GM23248 (cell line): Measurements from ENCODE around the gene HK1. TPM values are rescaled to one million over a fixed set of nuclear protein-coding genes. Genes with fewer than 3 reads are reported as not detected.
"Not testable (repeated sequence)": the region's sequence is repeated elsewhere in the genome, so short reads cannot be mapped to it uniquely, and the experiment has no call there.

Source experiments
- DNase-seq: peaks from one replicate; pipeline ENCODE4 v3.0.0-alpha.2; 2015
- H2AFZ ChIP-seq: fragments of 200-600 bp; sonication (generic); 2 replicates; pipeline ENCODE4 v1.6.1; 2016; ENCODE audit warnings: antibody characterized with exemption
- H3F3A ChIP-seq: fragments of 200-600 bp; sonication (generic); 2 replicates; pipeline ENCODE4 v1.6.1; 2016; ENCODE audit warnings: mild to moderate bottlenecking, antibody characterized with exemption, mixed run types; ENCODE audit not compliant: insufficient read depth
- H3K27ac ChIP-seq: fragments of 200-600 bp; sonication (generic); 2 replicates; pipeline ENCODE4 v1.5.1; 2016; ENCODE audit warnings: mild to moderate bottlenecking
- H3K27me3 ChIP-seq: fragments of 200-600 bp; sonication (generic); replicated peaks from 2 replicates; pipeline ENCODE4 v1.6.1; 2016; ENCODE audit warnings: mild to moderate bottlenecking; ENCODE audit not compliant: insufficient read depth
- H3K36me3 ChIP-seq: fragments of 200-600 bp; sonication (generic); 2 replicates; pipeline ENCODE4 v1.6.1; 2016; ENCODE audit warnings: low read depth, mild to moderate bottlenecking
- H3K4me1 ChIP-seq: fragments of 200-600 bp; sonication (generic); 2 replicates; pipeline ENCODE4 v1.6.1; 2016; ENCODE audit warnings: mild to moderate bottlenecking; ENCODE audit not compliant: insufficient read depth
- H3K4me2 ChIP-seq: fragments of 200-600 bp; sonication (generic); one replicate; pipeline ENCODE4 v1.6.1; 2016; ENCODE audit warnings: mild to moderate bottlenecking; ENCODE audit not compliant: unreplicated experiment
- H3K4me3 ChIP-seq: fragments of 200-600 bp; sonication (generic); 2 replicates; pipeline ENCODE4 v1.5.1; 2016; ENCODE audit warnings: mild to moderate bottlenecking
- H3K79me2 ChIP-seq: fragments of 200-600 bp; sonication (generic); 2 replicates; pipeline ENCODE4 v1.6.1; 2016; ENCODE audit warnings: mild to moderate bottlenecking; ENCODE audit not compliant: insufficient read depth
- H3K9ac ChIP-seq: fragments of 200-600 bp; sonication (generic); 2 replicates; pipeline ENCODE4 v1.6.1; 2016; ENCODE audit warnings: mild to moderate bottlenecking
- H3K9me2 ChIP-seq: fragments of 200-600 bp; sonication (generic); 2 replicates; pipeline ENCODE4 v1.6.1; 2016; ENCODE audit warnings: mixed run types, mild to moderate bottlenecking, moderate library complexity; ENCODE audit not compliant: insufficient read depth
- H3K9me3 ChIP-seq: fragments of 200-600 bp; sonication (generic); one replicate; pipeline ENCODE4 v1.6.1; 2017; ENCODE audit warnings: low read depth
- H4K20me1 ChIP-seq: fragments of 200-600 bp; sonication (generic); 2 replicates; pipeline ENCODE4 v1.6.0; 2016; ENCODE audit not compliant: insufficient read depth
- EZH2 ChIP-seq: fragments of 200-600 bp; sonication (generic); IDR thresholded peaks from 2 replicates; pipeline ENCODE4 v1.6.1; 2018; ENCODE audit warnings: antibody characterized with exemption, mild to moderate bottlenecking; ENCODE audit not compliant: insufficient read depth, poor library complexity, severe bottlenecking
- EZH2phosphoT487 ChIP-seq: fragments of 200-600 bp; sonication (generic); IDR thresholded peaks from 2 replicates; pipeline ENCODE4 v1.6.1; 2018; ENCODE audit warnings: antibody characterized with exemption, moderate library complexity, mild to moderate bottlenecking, low read depth; ENCODE audit not compliant: insufficient read depth
- WGBS, 2 experiments: methylation state at CpG; one replicate each; pipeline ENCODE4 v1.1.6; 2015 to 2017; ENCODE audit warnings: low lambda C conversion rate in 2 of 2, low coverage in 1 of 2; ENCODE audit errors: missing lambda C conversion rate in 2 of 2; 5-methylcytosine and 5-hydroxymethylcytosine counted together
- in situ Hi-C: fragments of 300-500 bp; cut with MboI; formaldehyde crosslinking; loops from 2 replicates; pipeline ENCODE4 v1.15.0; 2020
- polyA plus RNA-seq: library from polyadenylated mRNA; unstranded; fragments of >200 nt; fragmentation: Nextera tagmentation; extraction: Ambion mirVana; gene quantifications from 2 replicates; pipeline ENCODE4 v1.2.1, GENCODE V29; 2016
- total RNA-seq: library from RNA; depleted of rRNA; stranded (reverse); fragments of >200 nt; shearing (Covaris generic); gene quantifications from 2 replicates; pipeline ENCODE4 v1.2.3, GENCODE V29; 2014

HK1 gene
- total and polyA plus RNA-seq, 2 experiments from 2014 or later = 96.6 to 134 TPM

- Histone ChIP-seq H3K27ac (no peak overlapping the region), H3F3A (no peaks in the 10 kb centered on the region), H4K20me1 (no peaks in the 10 kb centered on the region), H3K9me2 (no peaks in the 10 kb centered on the region), H2AFZ (no peak overlapping the region), H3K27me3 (peaks cover 7% of the 10 kb centered on the region; the same call in 1 of the 2 replicates), H3K36me3 (no peaks in the 10 kb centered on the region), H3K9ac (no peak overlapping the region), H3K4me1 (no peaks in the 10 kb centered on the region), H3K4me2 (no peak overlapping the region), H3K9me3 (no peaks in the 10 kb centered on the region), H3K4me3 (no peak overlapping the region), H3K79me2 (no peaks in the 10 kb centered on the region)
- DNase-seq = peak; percentile 34
- TF ChIP-seq EZH2 (no peak), EZH2phosphoT487 (no peak)
- 68 to 72% methylated on average over 11 of the region's 11 CpGs for WGBS, 2 experiments
- in situ Hi-C loops = no loop called here
These were observed 16.8 kb downstream of the HK1 start for GRCh38 chr10:69295027-69295636.

GRCh38 chr10:69303632-69304051 lies 25.3 kb downstream of the HK1 start:
- 71 to 73% methylated on average over 3 of the region's 3 CpGs for WGBS, 2 experiments
- Histone ChIP-seq H3K36me3 (no peaks in the 10 kb centered on the region), H3K4me1 (no peaks in the 10 kb centered on the region), H3K9me2 (no peaks in the 10 kb centered on the region), H2AFZ (no peak overlapping the region), H3K27ac (no peak overlapping the region), H3F3A (no peaks in the 10 kb centered on the region), H4K20me1 (no peaks in the 10 kb centered on the region), H3K9ac (no peak overlapping the region), H3K79me2 (no peaks in the 10 kb centered on the region), H3K27me3 (no peaks in the 10 kb centered on the region), H3K4me3 (no peak overlapping the region), H3K9me3 (no peaks in the 10 kb centered on the region), H3K4me2 (no peak overlapping the region)
- TF ChIP-seq EZH2phosphoT487 = no peak
- no peak for TF ChIP-seq EZH2
- DNase-seq = peak; percentile 57
- in situ Hi-C loops = no loop called here

- no peak overlapping the region for H3K4me3 ChIP-seq
- TF ChIP-seq EZH2phosphoT487 (no peak), EZH2 (no peak)
- no peaks in the 10 kb centered on the region for H4K20me1 ChIP-seq
- H3K9ac ChIP-seq = no peak overlapping the region
- H3K9me3 ChIP-seq = no peaks in the 10 kb centered on the region
- no peak overlapping the region for H2AFZ ChIP-seq
- 76 to 77% methylated on average over 2 of the region's 2 CpGs for WGBS, 2 experiments
- no peaks in the 10 kb centered on the region for H3K27me3 ChIP-seq
- DNase-seq = no peak
- H3K4me1 ChIP-seq = no peaks in the 10 kb centered on the region
- no peaks in the 10 kb centered on the region for H3K9me2 ChIP-seq
- no peak overlapping the region for H3K4me2 ChIP-seq
- H3K79me2 ChIP-seq = no peaks in the 10 kb centered on the region
- in situ Hi-C loops = no loop called here
- H3K36me3 ChIP-seq = no peaks in the 10 kb centered on the region
- no peaks in the 10 kb centered on the region for H3F3A ChIP-seq
- no peak overlapping the region for H3K27ac ChIP-seq
These were observed 28.1 kb downstream of the HK1 start for GRCh38 chr10:69306421-69306820.

- no peak overlapping the region for H3K4me2 ChIP-seq
- H3F3A ChIP-seq = no peaks in the 10 kb centered on the region
- H4K20me1 ChIP-seq = no peaks in the 10 kb centered on the region
- H3K9ac ChIP-seq = no peak overlapping the region
- no peak for DNase-seq
- no peak overlapping the region for H3K27ac ChIP-seq
- WGBS, 2 experiments = 81 to 83% methylated on average over 4 of the region's 4 CpGs
- H3K9me3 ChIP-seq = no peaks in the 10 kb centered on the region
- H3K4me3 ChIP-seq = no peak overlapping the region
- H2AFZ ChIP-seq = no peak overlapping the region
- in situ Hi-C loops = no loop called here
- no peaks in the 10 kb centered on the region for H3K27me3 ChIP-seq
- no peak for TF ChIP-seq EZH2
- TF ChIP-seq EZH2phosphoT487 = no peak
- H3K36me3 ChIP-seq = no peaks in the 10 kb centered on the region
- no peaks in the 10 kb centered on the region for H3K9me2 ChIP-seq
- H3K79me2 ChIP-seq = no peaks in the 10 kb centered on the region
- no peaks in the 10 kb centered on the region for H3K4me1 ChIP-seq
These were observed 29.1 kb downstream of the HK1 start for GRCh38 chr10:69307434-69307833.

GRCh38 chr10:69308304-69308703 lies 30.0 kb downstream of the HK1 start:
- H3F3A ChIP-seq, H3K4me2 ChIP-seq, H2AFZ ChIP-seq, DNase-seq, H3K79me2 ChIP-seq, H3K9me3 ChIP-seq, H3K4me1 ChIP-seq, H3K27me3 ChIP-seq, H3K9ac ChIP-seq, H3K36me3 ChIP-seq, H3K4me3 ChIP-seq, in situ Hi-C loops, H3K9me2 ChIP-seq, H4K20me1 ChIP-seq, H3K27ac ChIP-seq: not testable (repeated sequence)
- 86 to 89% methylated on average over 10 of the region's 10 CpGs for WGBS, 2 experiments
